NB4 (cell line): ENCODE measurements around the gene SHC2.

Source experiments
- POLR2A ChIP-seq: IDR thresholded peaks from 2 replicates; pipeline ENCODE4 v1.6.1; 2011; ENCODE audit warnings: mild to moderate bottlenecking; ENCODE audit not compliant: insufficient read length; ENCODE audit errors: extremely low read depth
- TF ChIP-seq, protein P1 (sequence below): IDR thresholded peaks from one replicate; pipeline ENCODE4 v1.5.1; 2012; ENCODE audit warnings: low read depth, low read length
- TF ChIP-seq, protein P2 (sequence below): IDR thresholded peaks from 2 replicates; pipeline ENCODE4 v1.6.1; 2011; ENCODE audit warnings: low read depth, low read length

DNA sequence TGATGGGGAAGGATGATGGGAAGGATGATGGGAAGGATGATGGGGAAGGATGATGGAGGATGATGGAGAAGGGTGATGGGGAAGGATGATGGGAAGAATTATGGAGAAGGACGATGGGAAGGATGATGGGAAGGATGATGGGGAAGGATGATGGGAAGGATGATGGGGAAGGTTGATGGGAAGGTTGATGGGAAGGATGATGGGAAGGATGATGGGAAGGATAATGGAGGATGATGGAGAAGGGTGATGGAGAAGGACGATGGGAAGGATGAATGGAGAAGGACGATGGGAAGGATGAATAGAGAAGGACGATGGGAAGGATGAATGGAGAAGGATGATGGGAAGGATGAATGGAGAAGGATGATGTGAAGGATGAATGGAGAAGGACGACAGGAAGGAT, 65.4 kb downstream of the SHC2 start:
- TF ChIP-seq, protein P1, sequence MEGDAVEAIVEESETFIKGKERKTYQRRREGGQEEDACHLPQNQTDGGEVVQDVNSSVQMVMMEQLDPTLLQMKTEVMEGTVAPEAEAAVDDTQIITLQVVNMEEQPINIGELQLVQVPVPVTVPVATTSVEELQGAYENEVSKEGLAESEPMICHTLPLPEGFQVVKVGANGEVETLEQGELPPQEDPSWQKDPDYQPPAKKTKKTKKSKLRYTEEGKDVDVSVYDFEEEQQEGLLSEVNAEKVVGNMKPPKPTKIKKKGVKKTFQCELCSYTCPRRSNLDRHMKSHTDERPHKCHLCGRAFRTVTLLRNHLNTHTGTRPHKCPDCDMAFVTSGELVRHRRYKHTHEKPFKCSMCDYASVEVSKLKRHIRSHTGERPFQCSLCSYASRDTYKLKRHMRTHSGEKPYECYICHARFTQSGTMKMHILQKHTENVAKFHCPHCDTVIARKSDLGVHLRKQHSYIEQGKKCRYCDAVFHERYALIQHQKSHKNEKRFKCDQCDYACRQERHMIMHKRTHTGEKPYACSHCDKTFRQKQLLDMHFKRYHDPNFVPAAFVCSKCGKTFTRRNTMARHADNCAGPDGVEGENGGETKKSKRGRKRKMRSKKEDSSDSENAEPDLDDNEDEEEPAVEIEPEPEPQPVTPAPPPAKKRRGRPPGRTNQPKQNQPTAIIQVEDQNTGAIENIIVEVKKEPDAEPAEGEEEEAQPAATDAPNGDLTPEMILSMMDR, result no peak
- TF ChIP-seq POLR2A, result no peak
- TF ChIP-seq, protein P2, sequence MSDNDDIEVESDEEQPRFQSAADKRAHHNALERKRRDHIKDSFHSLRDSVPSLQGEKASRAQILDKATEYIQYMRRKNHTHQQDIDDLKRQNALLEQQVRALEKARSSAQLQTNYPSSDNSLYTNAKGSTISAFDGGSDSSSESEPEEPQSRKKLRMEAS, result no peak
